RWPE1 (cell line): ENCODE measurements around the gene LYL1.

Experiments used
- CTCF ChIA-PET: fragments of 350-600 bp; sonication (Branson Sonifier 250); formaldehyde crosslinking; extraction: SDS; loops from one replicate; lab custom pipeline; 2021; lab: Yijun Ruan, JAX
- POLR2A ChIA-PET: fragments of 400-600 bp; formaldehyde crosslinking; extraction: SDS; loops from one replicate; lab custom pipeline; 2020; ENCODE audit warnings: antibody characterized with exemption; ENCODE audit not compliant: low non-redundant PET; lab: Yijun Ruan, JAX
- DNase-seq: peaks from one replicate; pipeline ENCODE4 v3.0.0; 2012; ENCODE audit warnings: low spot score
- H3K27ac ChIP-seq: fragments of 450-650 bp; 2 replicates; pipeline ENCODE4 v1.5.1; 2017
- TF ChIP-seq, protein P1 (sequence below): fragments of 450-650 bp; conservative IDR thresholded peaks from 2 replicates; pipeline ENCODE4 v1.5.1; 2017; ENCODE audit warnings: low read depth, mild to moderate bottlenecking

LYL1 gene

DNA sequence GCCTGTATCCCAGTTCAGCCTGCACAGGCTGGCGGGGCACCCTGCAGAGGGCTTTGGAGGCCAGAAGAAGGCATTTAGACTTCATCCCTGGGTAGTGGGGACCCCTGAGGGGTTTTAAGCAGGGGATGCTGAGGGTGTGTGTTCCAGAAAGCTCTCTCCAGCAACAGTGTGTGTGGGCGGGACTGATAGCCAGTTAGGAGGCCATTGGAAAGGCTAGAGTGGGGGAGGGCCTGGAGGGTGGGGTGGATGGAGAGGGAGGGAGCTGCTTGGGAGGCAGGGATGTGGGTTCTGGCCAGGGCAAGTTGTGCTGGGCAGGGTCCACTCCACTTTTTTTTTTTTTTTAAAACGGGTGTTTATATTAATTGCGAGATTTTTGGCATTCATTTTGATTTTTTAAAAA lies 28.3 kb downstream of the LYL1 start:
- H3K27ac ChIP-seq: 0 out of 2 replicates have a peak overlapping the region, but pooled peaks have one; percentile 43
- CTCF ChIA-PET: interaction anchor here (0.6 to 1.4 kb wide), 3 partner anchors 20 to 95 kb away, joined by 3 read pairs; no protein-coding TSS in a partner anchor
- DNase-seq: no peak
- TF ChIP-seq, protein P1, sequence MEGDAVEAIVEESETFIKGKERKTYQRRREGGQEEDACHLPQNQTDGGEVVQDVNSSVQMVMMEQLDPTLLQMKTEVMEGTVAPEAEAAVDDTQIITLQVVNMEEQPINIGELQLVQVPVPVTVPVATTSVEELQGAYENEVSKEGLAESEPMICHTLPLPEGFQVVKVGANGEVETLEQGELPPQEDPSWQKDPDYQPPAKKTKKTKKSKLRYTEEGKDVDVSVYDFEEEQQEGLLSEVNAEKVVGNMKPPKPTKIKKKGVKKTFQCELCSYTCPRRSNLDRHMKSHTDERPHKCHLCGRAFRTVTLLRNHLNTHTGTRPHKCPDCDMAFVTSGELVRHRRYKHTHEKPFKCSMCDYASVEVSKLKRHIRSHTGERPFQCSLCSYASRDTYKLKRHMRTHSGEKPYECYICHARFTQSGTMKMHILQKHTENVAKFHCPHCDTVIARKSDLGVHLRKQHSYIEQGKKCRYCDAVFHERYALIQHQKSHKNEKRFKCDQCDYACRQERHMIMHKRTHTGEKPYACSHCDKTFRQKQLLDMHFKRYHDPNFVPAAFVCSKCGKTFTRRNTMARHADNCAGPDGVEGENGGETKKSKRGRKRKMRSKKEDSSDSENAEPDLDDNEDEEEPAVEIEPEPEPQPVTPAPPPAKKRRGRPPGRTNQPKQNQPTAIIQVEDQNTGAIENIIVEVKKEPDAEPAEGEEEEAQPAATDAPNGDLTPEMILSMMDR: no peak
- POLR2A ChIA-PET: no interaction called here

DNA sequence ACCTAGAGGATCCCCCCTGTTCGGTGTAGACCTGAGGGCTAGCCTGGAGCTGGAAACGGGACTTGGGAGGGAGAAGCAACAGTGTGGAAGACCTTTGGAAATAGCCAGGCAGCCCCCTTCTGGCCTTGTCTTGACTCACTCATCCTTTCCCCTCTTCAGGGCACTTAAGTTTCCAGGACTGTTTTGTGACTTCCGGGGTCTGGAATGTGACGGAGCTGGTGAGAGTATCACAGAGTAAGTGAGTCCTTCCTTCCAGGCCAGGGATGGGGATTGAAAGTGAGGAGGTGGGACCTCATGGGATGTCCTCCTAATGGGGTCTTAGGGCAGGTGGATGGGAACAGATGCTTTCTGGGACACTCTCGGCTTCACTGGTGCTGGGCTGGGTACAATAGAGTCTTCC lies 29.4 kb downstream of the LYL1 start:
- DNase-seq: no peak
- ChIA-PET POLR2A (no interaction called here), CTCF (interaction anchor here (0.6 to 1.4 kb wide), 4 partner anchors 8 to 75 kb away, joined by 3 to 4 read pairs (median 3); no protein-coding TSS in a partner anchor)
- peak overlapping the region; percentile 43 for H3K27ac ChIP-seq
- TF ChIP-seq, protein P1: no peak

DNA sequence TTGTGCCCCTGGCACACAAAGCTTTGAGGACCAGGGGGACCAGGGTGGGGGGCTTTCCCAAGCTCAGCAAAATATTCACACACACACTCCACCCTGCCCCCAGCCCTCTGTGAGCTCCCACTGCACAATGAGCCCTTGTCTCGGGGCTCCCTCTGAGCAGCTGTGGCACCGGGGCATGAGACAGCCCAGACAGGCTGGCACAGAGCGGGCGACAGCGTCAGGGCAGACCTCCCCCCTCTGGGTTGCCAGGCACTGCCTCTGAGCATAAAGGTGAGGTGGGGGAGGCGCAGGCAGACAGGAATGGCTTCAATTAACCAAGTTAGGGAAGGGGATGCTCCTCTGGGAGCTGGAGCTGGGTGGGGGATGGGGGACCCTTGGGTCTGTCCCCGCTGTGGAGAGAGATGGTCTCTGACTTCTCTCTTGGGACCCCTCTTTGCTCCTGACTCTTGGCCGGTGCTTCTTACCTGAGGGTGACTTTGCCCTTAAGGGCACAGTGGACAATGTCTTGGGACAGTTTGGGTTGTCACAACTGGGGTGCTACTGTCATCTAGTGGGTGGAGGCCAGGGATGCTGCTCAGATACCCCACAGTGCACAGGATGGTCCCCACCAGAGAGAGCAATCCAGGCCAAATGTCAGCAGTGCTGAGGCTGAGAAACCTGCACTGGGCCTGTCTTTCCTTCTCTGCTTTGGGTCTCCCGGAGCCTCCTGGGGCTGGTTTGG lies 30.3 kb downstream of the LYL1 start:
- DNase-seq: no peak
- peak overlapping the region; percentile 43 for H3K27ac ChIP-seq
- POLR2A ChIA-PET: no interaction called here
- CTCF ChIA-PET: interaction anchor here (0.5 kb wide), 1 partner anchor 238 kb away, joined by 5 read pairs; the partner anchor contains the start of gene RTBDN
- TF ChIP-seq, protein P1: no peak

DNA sequence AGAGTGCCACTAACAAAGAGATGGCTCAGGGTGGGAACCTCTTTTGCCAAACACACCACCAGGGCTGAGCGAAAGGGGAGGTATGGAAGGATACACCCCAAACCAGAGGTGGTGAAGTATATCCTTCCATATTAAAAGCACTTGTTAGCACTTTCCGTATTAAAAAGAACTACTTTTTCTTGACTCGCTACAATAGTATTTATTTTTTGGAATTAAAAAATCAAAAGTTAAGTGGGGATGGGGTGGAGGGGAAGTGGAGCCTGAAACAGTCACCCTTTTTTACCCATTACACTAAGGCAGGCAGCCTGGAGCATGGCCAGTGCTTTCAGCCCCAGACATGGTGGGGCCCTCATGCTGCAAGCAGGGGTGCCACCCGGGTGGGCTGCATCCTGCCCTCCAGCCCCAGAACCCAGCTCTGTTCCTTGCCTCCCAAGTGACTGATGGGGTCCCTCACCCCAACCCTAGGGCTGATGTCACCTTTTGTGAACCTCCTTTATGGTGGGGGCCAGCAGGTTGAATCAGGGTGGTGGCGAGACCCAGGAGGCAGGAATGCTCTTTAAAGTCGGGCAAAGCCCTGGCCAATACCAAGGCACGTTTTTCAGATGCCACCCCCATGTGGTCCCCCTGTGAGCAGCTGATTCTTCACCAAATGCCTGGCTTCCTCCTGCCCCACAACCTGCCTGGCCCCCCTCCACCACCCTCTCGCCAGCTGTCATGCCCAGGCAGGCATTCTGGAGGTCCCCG lies 31.0 kb downstream of the LYL1 start:
- DNase-seq: no peak
- POLR2A ChIA-PET: no interaction called here
- peak overlapping the region; percentile 43 for H3K27ac ChIP-seq
- CTCF ChIA-PET: interaction anchor here (0.5 to 2.0 kb wide), 3 partner anchors 10 to 238 kb away, joined by 3 to 7 read pairs (median 5); partner anchors contain the start of gene RTBDN
- TF ChIP-seq, protein P1: no peak

DNA sequence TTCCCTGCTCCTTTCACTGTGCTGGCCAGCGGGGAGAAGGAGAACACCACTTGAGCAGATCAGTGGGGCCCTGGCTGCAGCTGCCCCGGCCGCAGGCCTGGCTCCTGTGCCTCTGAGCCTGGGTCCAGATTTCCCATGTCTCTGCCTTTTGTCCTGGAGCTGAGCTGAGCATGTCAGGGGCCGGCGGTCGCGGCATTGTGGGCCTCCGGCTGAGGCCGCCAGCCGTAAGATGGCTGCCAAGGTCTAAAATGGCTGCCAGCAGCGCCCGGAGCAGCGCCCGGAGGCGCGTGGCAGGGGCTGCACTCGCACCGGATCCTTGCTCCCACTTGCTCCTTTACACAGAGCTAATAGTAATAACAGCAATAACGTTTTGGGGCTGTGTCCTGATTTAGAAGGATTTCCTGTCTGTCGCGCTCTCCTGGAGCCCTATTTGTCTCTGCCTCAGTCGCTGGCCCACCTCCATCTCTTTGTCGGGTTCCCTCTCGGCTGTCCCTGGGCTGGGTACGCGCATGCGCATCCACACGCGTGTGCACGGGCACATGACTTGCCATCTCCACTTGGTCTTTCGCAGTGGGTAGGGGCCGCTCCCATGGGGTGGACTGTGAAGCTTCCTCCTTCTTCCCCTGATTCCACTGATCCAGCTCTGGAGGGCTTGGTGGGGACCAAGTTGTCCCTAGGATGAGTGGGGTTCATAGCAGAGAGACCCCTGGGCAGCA lies 32.1 kb downstream of the LYL1 start:
- CTCF ChIA-PET: interaction anchor here (0.5 to 2.0 kb wide), 6 partner anchors 9 to 105 kb away, joined by 3 to 7 read pairs (median 4); no protein-coding TSS in a partner anchor
- no peak for DNase-seq
- POLR2A ChIA-PET: no interaction called here
- TF ChIP-seq, protein P1: no peak
- peak overlapping the region; percentile 42 for H3K27ac ChIP-seq
